KOPT-K1 (cell line): ENCODE data around the gene EHD1.

ENCODE experiments used
- H3K27ac ChIP-seq: fragments of 200-600 bp; sonication (generic); 2 replicates; pipeline ENCODE4 v1.5.1; 2016; ENCODE audit warnings: antibody characterized with exemption, mild to moderate bottlenecking, low read depth, low read length; ENCODE audit not compliant: poor library complexity, severe bottlenecking
- H3K36me3 ChIP-seq: fragments of 200-600 bp; sonication (generic); 2 replicates; pipeline ENCODE4 v1.5.1; 2017; ENCODE audit warnings: antibody characterized with exemption, mild to moderate bottlenecking, low read length, moderate library complexity; ENCODE audit not compliant: insufficient read depth
- H3K9me3 ChIP-seq: fragments of 200-600 bp; sonication (generic); 2 replicates; pipeline ENCODE4 v1.5.1; 2017; ENCODE audit warnings: antibody characterized with exemption, low read length, mild to moderate bottlenecking; ENCODE audit not compliant: insufficient read depth, poor library complexity, severe bottlenecking

Gene EHD1

GRCh38 chr11:64898541-64898940 is 20.1 kb upstream of the EHD1 start:
- peaks cover 65% of the 10 kb centered on the region for H3K36me3 ChIP-seq
- H3K27ac ChIP-seq, result no peak overlapping the region
- no peaks in the 10 kb centered on the region for H3K9me3 ChIP-seq

DNA sequence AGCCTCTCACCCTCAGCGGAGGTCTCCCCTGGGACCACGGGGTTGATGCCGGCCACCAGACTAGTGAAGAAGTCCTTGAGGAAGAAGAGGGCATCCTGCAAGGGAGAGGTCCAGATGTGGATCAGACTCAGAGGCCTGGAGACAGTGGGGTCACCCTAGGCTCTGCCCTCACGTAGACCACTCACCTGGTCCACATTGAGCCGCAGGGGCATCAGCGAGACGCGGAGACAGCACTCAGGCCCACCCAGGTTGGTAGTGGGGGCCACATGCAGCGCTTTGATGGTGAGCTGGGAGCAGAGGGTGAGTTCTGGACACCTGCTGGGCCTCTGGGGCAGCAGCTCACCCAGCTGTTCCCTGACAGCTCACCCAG is 19.6 kb upstream of the EHD1 start:
- Histone ChIP-seq H3K9me3 (no peaks in the 10 kb centered on the region), H3K27ac (no peak overlapping the region), H3K36me3 (peaks cover 60% of the 10 kb centered on the region)

GRCh38 chr11:64897381-64898075 is 19.1 kb upstream of the EHD1 start:
- no peaks in the 10 kb centered on the region for H3K9me3 ChIP-seq
- H3K27ac ChIP-seq, result no peak overlapping the region
- peaks cover 58% of the 10 kb centered on the region for H3K36me3 ChIP-seq

GRCh38 chr11:64896448-64897022 is 18.1 kb upstream of the EHD1 start:
- Histone ChIP-seq H3K36me3 (peaks cover 49% of the 10 kb centered on the region), H3K9me3 (no peaks in the 10 kb centered on the region), H3K27ac (no peak overlapping the region)

- H3K9me3 ChIP-seq, result no peaks in the 10 kb centered on the region
- no peak overlapping the region for H3K27ac ChIP-seq
- peaks cover 36% of the 10 kb centered on the region; the same call in 1 of the 2 replicates for H3K36me3 ChIP-seq
Observed at GRCh38 chr11:64894812-64895452, 16.5 kb upstream of the EHD1 start.

DNA sequence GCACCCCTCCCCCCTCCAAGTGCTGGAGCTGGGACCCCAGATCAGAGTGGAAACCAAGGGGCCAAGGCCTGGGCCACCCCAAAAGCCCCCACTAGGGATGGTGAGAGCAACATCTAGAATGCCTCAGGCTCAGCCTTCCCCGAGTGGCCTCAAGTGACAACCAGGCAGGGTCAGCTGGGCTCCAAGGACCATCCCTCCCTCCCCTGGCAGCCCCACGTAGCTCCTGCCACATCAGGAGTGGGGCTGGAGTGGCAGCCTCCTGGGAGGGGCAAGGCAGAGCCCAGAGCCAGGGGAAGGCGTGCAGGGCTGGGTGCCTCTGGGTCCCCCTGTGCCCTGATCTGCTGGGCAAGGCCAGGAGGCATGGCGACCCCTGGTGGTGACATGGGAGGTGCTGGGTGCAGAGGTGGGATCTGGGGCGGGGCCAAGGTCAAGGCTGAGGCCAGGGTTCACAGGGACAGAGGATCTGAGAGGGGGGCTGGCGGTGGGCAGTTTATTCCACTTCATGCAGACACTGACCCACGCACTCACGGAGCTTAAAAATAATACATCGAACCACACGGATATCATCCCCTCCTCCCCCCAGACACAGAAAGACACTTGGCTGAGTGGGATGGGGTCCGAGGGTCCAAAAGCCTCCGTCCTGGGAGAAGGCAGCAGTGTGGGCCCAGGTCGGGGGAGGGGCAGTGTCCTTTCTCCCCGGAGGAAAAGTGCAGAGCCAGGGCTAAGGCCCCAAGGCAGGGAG is 15.8 kb upstream of the EHD1 start:
- Histone ChIP-seq H3K27ac (no peak overlapping the region), H3K36me3 (peaks cover 35% of the 10 kb centered on the region; the same call in 1 of the 2 replicates), H3K9me3 (no peaks in the 10 kb centered on the region)

- no peaks in the 10 kb centered on the region for H3K9me3 ChIP-seq
- no peak overlapping the region for H3K27ac ChIP-seq
- peaks cover 34% of the 10 kb centered on the region; the same call in 1 of the 2 replicates for H3K36me3 ChIP-seq
Observed at GRCh38 chr11:64893194-64894069, 15.0 kb upstream of the EHD1 start.

GRCh38 chr11:64892838-64893193 is 14.4 kb upstream of the EHD1 start:
- Histone ChIP-seq H3K27ac (no peak overlapping the region), H3K9me3 (no peaks in the 10 kb centered on the region), H3K36me3 (peaks cover 28% of the 10 kb centered on the region; the same call in 1 of the 2 replicates)

- Histone ChIP-seq H3K27ac (no peak overlapping the region), H3K36me3 (peaks cover 24% of the 10 kb centered on the region; the same call in 1 of the 2 replicates), H3K9me3 (no peaks in the 10 kb centered on the region)
Observed at GRCh38 chr11:64892411-64892831, 14.0 kb upstream of the EHD1 start.

- H3K27ac ChIP-seq, result no peak overlapping the region
- H3K36me3 ChIP-seq, result peaks cover 18% of the 10 kb centered on the region; the same call in 1 of the 2 replicates
- H3K9me3 ChIP-seq, result no peaks in the 10 kb centered on the region
Observed at GRCh38 chr11:64891880-64892279, 13.5 kb upstream of the EHD1 start.

DNA sequence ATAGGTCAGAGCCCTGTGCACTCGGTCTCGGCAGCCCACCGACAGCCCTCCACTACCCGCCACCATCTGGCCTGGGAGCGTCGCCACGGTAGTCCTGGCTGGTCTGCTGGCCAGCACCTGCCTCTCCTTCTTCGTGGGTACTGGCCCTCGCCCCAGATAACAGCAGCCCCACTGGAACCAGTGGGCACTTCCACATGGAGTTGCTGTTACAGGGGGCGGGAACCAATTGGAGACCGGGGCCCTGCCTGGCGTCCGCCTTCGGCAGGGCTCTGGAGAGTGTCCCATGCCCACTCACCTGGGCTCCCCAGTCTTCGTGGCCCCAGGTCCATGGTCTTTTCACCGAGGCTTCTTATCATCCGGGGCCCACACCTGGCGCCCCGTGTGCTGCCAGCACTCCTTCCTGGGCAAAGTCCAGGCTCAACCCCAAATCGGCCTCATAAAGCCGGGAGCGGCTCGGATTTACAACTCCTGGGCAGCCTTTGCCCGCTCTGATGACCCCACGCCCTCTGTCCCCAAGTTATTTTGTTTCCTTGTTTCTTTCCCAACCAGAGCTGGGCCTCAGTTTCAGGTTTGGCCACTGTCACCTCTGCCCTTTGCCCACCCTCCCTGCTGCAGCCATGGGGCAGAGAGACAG is 12.9 kb upstream of the EHD1 start:
- Histone ChIP-seq H3K9me3 (no peaks in the 10 kb centered on the region), H3K36me3 (peaks cover 15% of the 10 kb centered on the region; the same call in 1 of the 2 replicates), H3K27ac (no peak overlapping the region)

- no peak overlapping the region for H3K27ac ChIP-seq
- 0 out of 2 replicates have a peak, but pooled peaks cover 8% of the 10 kb centered on the region for H3K36me3 ChIP-seq
- H3K9me3 ChIP-seq, result no peaks in the 10 kb centered on the region
Observed at GRCh38 chr11:64890522-64890939, 12.1 kb upstream of the EHD1 start.

GRCh38 chr11:64888729-64889511 is 10.5 kb upstream of the EHD1 start:
- H3K9me3 ChIP-seq, result no peaks in the 10 kb centered on the region
- H3K36me3 ChIP-seq, result no peaks in the 10 kb centered on the region
- no peak overlapping the region for H3K27ac ChIP-seq
